HepG2 (cell line): ENCODE data around the gene SVIP. TPM values are rescaled to one million over a fixed set of nuclear protein-coding genes. Genes with fewer than 3 reads are reported as not detected.

ENCODE experiments used
- AGO2 ChIP-seq: fragments of 200-400 bp; formaldehyde crosslinking; optimal IDR thresholded peaks from 2 replicates; pipeline ENCODE3; 2017; ENCODE audit warnings: mild to moderate bottlenecking, low read depth, low read length, moderate library complexity
- AKAP8 ChIP-seq: sonication (generic); formaldehyde crosslinking; IDR thresholded peaks from 2 replicates; pipeline ENCODE4 v1.5.1; 2020; ENCODE audit warnings: mild to moderate bottlenecking, missing genetic modification reagents
- GABPB1 ChIP-seq: IDR thresholded peaks from 2 replicates; pipeline ENCODE4 v1.6.1; 2016; ENCODE audit warnings: mild to moderate bottlenecking, missing genetic modification reagents, moderate library complexity, missing compliant biosample characterization
- HOXA3 ChIP-seq: sonication (generic); formaldehyde crosslinking; IDR thresholded peaks from 2 replicates; pipeline ENCODE4 v1.5.0; 2020; ENCODE audit warnings: missing genetic modification reagents
- HOXD1 ChIP-seq: sonication (generic); formaldehyde crosslinking; IDR thresholded peaks from 2 replicates; pipeline ENCODE4 v1.5.0; 2020; ENCODE audit warnings: missing genetic modification reagents
- MED13 ChIP-seq: sonication (generic); formaldehyde crosslinking; IDR thresholded peaks from 2 replicates; pipeline ENCODE4 v1.5.0; 2020; ENCODE audit warnings: missing genetic modification reagents
- MXD1 ChIP-seq: sonication (generic); formaldehyde crosslinking; IDR thresholded peaks from 2 replicates; pipeline ENCODE4 v1.4.0; 2020; ENCODE audit warnings: mild to moderate bottlenecking, missing genetic modification reagents
- PHF8 ChIP-seq: sonication (generic); formaldehyde crosslinking; IDR thresholded peaks from 2 replicates; pipeline ENCODE4 v1.5.0; 2020; ENCODE audit warnings: missing genetic modification reagents
- POLR2AphosphoS5 ChIP-seq: IDR thresholded peaks from 2 replicates; pipeline ENCODE4 v1.6.1; 2012; ENCODE audit warnings: low read depth, low read length
- RELA ChIP-seq: sonication (generic); formaldehyde crosslinking; IDR thresholded peaks from 2 replicates; pipeline ENCODE4 v1.4.0; 2020; ENCODE audit warnings: missing genetic modification reagents
- SAFB2 ChIP-seq: sonication (generic); formaldehyde crosslinking; IDR thresholded peaks from 2 replicates; pipeline ENCODE4 v1.5.1; 2020; ENCODE audit warnings: missing genetic modification reagents, low read depth, mild to moderate bottlenecking, borderline replicate concordance
- SP4 ChIP-seq: sonication (generic); formaldehyde crosslinking; IDR thresholded peaks from 2 replicates; pipeline ENCODE4 v1.8.1; 2023; ENCODE audit warnings: mild to moderate bottlenecking, missing genetic modification reagents
- SPEN ChIP-seq: sonication (generic); formaldehyde crosslinking; IDR thresholded peaks from 2 replicates; pipeline ENCODE4 v1.5.1; 2020; ENCODE audit warnings: low read depth, mild to moderate bottlenecking, missing genetic modification reagents
- STAG1 ChIP-seq: sonication (generic); formaldehyde crosslinking; IDR thresholded peaks from 2 replicates; pipeline ENCODE4 v1.4.0; 2020; ENCODE audit warnings: missing genetic modification reagents
- TAF15 ChIP-seq: fragments of 200-400 bp; formaldehyde crosslinking; IDR thresholded peaks from one replicate; pipeline ENCODE4 v1.6.1; 2018; ENCODE audit warnings: mild to moderate bottlenecking, low read depth, low read length; ENCODE audit not compliant: poor library complexity, severe bottlenecking
- ZBTB33 ChIP-seq: sonication (generic); formaldehyde crosslinking; IDR thresholded peaks from 2 replicates; pipeline ENCODE4 v1.4.0; 2020; ENCODE audit warnings: missing genetic modification reagents
- ZFYVE20 ChIP-seq: sonication (generic); formaldehyde crosslinking; IDR thresholded peaks from 2 replicates; pipeline ENCODE4 v1.8.0; 2023; ENCODE audit warnings: low read depth, mild to moderate bottlenecking, moderate library complexity, missing genetic modification reagents, borderline replicate concordance
- ZMAT3 ChIP-seq: sonication (generic); formaldehyde crosslinking; conservative IDR thresholded peaks from 2 replicates; pipeline ENCODE4 v1.7.0; 2021; ENCODE audit warnings: missing genetic modification reagents
- ZNF101 ChIP-seq: sonication (generic); formaldehyde crosslinking; IDR thresholded peaks from 2 replicates; pipeline ENCODE4 v1.4.0; 2020; ENCODE audit warnings: mild to moderate bottlenecking, low read depth, missing genetic modification reagents, borderline replicate concordance
- ZNF121 ChIP-seq: sonication (generic); formaldehyde crosslinking; IDR thresholded peaks from 2 replicates; pipeline ENCODE4 v1.5.0; 2020; ENCODE audit warnings: mild to moderate bottlenecking, missing genetic modification reagents
- ZNF225 ChIP-seq: sonication (generic); formaldehyde crosslinking; IDR thresholded peaks from 2 replicates; pipeline ENCODE4 v1.4.0; 2020; ENCODE audit warnings: mild to moderate bottlenecking, missing genetic modification reagents
- ZNF512B ChIP-seq: sonication (generic); formaldehyde crosslinking; IDR thresholded peaks from 2 replicates; pipeline ENCODE4 v1.5.1; 2020; ENCODE audit warnings: missing genetic modification reagents, mild to moderate bottlenecking, borderline replicate concordance
- ZNF547 ChIP-seq: sonication (generic); formaldehyde crosslinking; IDR thresholded peaks from 2 replicates; pipeline ENCODE4 v1.5.1; 2020; ENCODE audit warnings: mild to moderate bottlenecking, missing genetic modification reagents
- ZNF572 ChIP-seq: sonication (generic); formaldehyde crosslinking; IDR thresholded peaks from 2 replicates; pipeline ENCODE4 v1.5.1; 2020; ENCODE audit warnings: mild to moderate bottlenecking, missing genetic modification reagents
- ZZZ3 ChIP-seq: sonication (generic); formaldehyde crosslinking; IDR thresholded peaks from 2 replicates; pipeline ENCODE4 v1.4.0; 2020; ENCODE audit warnings: missing genetic modification reagents, mild to moderate bottlenecking, borderline replicate concordance
- polyA plus RNA-seq, 8 experiments: library from polyadenylated mRNA; depleted of rRNA in 3 of 8; stranded (reverse) in 7 of 8; unstranded in 1 of 8; fragments of >200 nt; fragmentation: Illumina TruSeq in 4 of 8; extraction: Trizol in 4 of 8; gene quantifications; 2 replicates each; pipeline versions ENCODE4 v1.2.1 to v1.2.3, GENCODE V29; 2011 to 2016; ENCODE audit warnings: low read depth in 4 of 8, missing spikeins in 1 of 8, mixed read lengths in 1 of 8; ENCODE audit not compliant: insufficient read depth in 1 of 8
- total RNA-seq, 5 experiments: library from RNA; depleted of rRNA; stranded (reverse); fragments of >200 nt; fragmentation: Illumina TruSeq; extraction: Trizol; gene quantifications; 2 replicates each; pipeline ENCODE4 v1.2.3, GENCODE V29; 2016; ENCODE audit warnings: low read depth in 1 of 5

The SVIP gene
- total and polyA plus RNA-seq, 2 of the 13 experiments (the other 11 are each of a cell fraction or from before 2014, with no cell fraction given), result 6.3 to 27.2 TPM

- peak; percentile 41; the same call in 1 of the 2 replicates for TF ChIP-seq MED13 (CRISPR knock-in tag)
- peak; percentile 35 for TF ChIP-seq TAF15
- TF ChIP-seq SP4 (CRISPR knock-in tag), result peak; percentile 67
- TF ChIP-seq ZNF547, result 0 out of 2 replicates have a peak, but pooled peaks have one; percentile 33
- TF ChIP-seq HOXD1 (CRISPR knock-in tag), result no peak
- TF ChIP-seq ZBTB33 (CRISPR knock-in tag), result peak; percentile 35; the same call in 1 of the 2 replicates
- TF ChIP-seq ZFYVE20, result no peak
- TF ChIP-seq POLR2AphosphoS5, result peak; percentile 72
- 0 out of 2 replicates have a peak, but pooled peaks have one; percentile 43 for TF ChIP-seq ZMAT3 (CRISPR knock-in tag)
- TF ChIP-seq ZNF225 (CRISPR knock-in tag), result peak; percentile 70; the same call in 1 of the 2 replicates
- no peak for TF ChIP-seq ZNF572 (CRISPR knock-in tag)
- TF ChIP-seq GABPB1 (CRISPR knock-in tag), result peak; percentile 72
- 0 out of 2 replicates have a peak, but pooled peaks have one; percentile 11 for TF ChIP-seq HOXA3 (CRISPR knock-in tag)
- no peak for TF ChIP-seq ZNF512B (CRISPR knock-in tag)
- peak; percentile 76; the same call in 1 of the 2 replicates for TF ChIP-seq ZNF121 (CRISPR knock-in tag)
- peak; percentile 69 for TF ChIP-seq STAG1 (CRISPR knock-in tag)
- peak; percentile 72; the same call in 1 of the 2 replicates for TF ChIP-seq AKAP8 (CRISPR knock-in tag)
- peak; percentile 77; the same call in 1 of the 2 replicates for TF ChIP-seq SAFB2 (CRISPR knock-in tag)
- TF ChIP-seq AGO2, result peak; percentile 96
- TF ChIP-seq MXD1 (CRISPR knock-in tag), result peak; percentile 81
- TF ChIP-seq ZNF101 (CRISPR knock-in tag), result no peak
- no peak for TF ChIP-seq RELA
- peak; percentile 91 for TF ChIP-seq PHF8 (CRISPR knock-in tag)
- TF ChIP-seq ZZZ3 (CRISPR knock-in tag), result no peak; the same call in 1 of the 2 replicates
- peak; percentile 57; the same call in 1 of the 2 replicates for TF ChIP-seq SPEN (CRISPR knock-in tag)
These were observed at the start of gene SVIP (continued) for GRCh38 chr11:22829231-22830081.
